Endothelial cell of umbilical vein (primary cell): ENCODE data around the gene PAQR7.

Experiments
- CTCF ChIP-seq, 2 donors: IDR thresholded peaks; 1 replicate in 1 of 2; 2 replicates in 1 of 2; pipeline ENCODE4 v1.5.1; 2011; ENCODE audit warnings: low read length in 2 of 2, mild to moderate bottlenecking in 2 of 2, moderate library complexity in 2 of 2, control low read depth in 1 of 2, inconsistent platforms in 1 of 2, low read depth in 1 of 2; ENCODE audit not compliant: insufficient read depth in 1 of 2; ENCODE audit errors: extremely low read depth in 1 of 2
- EZH2 ChIP-seq: IDR thresholded peaks from 2 replicates; pipeline ENCODE4 v1.6.1; 2012; ENCODE audit warnings: borderline replicate concordance, low read depth, mild to moderate bottlenecking, moderate library complexity, low read length, inconsistent platforms; ENCODE audit not compliant: severe bottlenecking
- TF ChIP-seq, protein P1 (sequence below): IDR thresholded peaks from 2 replicates; pipeline ENCODE4 v1.6.1; 2011; ENCODE audit not compliant: insufficient read depth, insufficient read length

- TF ChIP-seq, protein P1, sequence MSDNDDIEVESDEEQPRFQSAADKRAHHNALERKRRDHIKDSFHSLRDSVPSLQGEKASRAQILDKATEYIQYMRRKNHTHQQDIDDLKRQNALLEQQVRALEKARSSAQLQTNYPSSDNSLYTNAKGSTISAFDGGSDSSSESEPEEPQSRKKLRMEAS: peak; percentile 99
- TF ChIP-seq CTCF (IDR thresholded peaks at IDR 0.05; ENCODE audit: extremely low read depth in 1 of 2, insufficient read depth in 1 of 2, low read depth in 1 of 2, low read length in 2 of 2) (no peak), EZH2 (no peak)
Measured at GRCh38 chr1:25905680-25906643, 30.5 kb upstream of the PAQR7 start, which contains the start of gene STMN1.
